HuH-7.5 (cell line): Measurements from ENCODE around the gene TMPRSS11D.

Experiments used
- DNase-seq: peaks from one replicate; pipeline ENCODE4 v3.0.0; 2011; ENCODE audit warnings: low spot score

The TMPRSS11D gene

DNA sequence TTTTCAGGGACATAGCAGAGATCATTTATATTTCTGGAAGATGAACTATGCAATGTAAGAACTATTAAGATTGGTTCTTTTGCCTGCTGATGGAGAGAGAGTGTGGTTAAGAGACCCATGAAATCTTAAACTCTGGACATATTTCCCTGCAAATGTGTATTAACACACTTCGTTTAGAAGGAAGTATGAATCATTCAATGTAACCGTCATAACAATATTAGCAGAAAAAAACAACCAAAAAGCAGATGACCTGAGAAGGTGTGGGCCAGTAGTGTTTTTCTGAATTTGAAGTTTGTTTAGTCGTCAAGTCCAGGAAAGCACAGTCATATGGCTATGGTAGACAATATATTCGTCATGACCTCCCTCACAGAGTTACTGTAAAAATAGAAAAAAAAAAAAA lies 2.5 kb upstream of the TMPRSS11D start:
- no peak for DNase-seq

DNA sequence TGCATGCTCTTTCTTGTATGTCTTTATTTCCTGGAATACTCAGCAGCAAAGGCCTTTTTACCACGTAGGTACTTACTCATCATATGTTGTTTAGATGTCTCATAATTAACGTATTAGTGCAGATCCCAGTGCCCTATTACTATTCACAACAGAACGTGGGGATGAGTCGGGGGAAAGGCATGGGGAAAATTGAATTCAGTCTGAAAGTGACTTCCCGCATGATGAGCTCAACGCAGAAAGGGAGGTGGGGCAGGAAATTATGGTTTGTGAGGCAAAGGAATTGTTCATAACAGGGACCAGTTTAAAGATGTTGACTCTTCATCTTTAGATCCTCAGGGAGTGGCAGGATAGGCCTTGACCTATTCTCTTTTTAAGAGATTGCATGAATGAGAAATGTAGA lies 2.0 kb upstream of the TMPRSS11D start:
- no peak for DNase-seq

DNA sequence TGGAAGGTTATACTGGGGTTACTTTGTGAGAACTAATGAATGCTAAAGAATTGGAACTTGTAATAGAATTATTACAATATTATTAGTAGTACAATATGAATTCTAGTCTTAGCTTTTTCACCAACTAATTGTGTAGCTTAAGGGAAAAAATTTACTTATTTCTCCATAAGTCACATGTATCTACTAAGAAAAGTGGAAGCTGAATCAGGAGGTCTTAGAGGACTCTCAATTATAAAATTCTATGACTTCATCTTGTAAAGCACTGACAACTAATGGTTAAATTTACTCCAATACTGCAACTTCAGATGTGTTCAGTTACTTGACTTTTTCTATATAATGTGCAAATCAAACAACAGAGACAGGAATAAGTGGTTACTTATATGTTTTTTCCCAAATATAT lies 899 bp upstream of the TMPRSS11D start:
- no peak for DNase-seq

DNA sequence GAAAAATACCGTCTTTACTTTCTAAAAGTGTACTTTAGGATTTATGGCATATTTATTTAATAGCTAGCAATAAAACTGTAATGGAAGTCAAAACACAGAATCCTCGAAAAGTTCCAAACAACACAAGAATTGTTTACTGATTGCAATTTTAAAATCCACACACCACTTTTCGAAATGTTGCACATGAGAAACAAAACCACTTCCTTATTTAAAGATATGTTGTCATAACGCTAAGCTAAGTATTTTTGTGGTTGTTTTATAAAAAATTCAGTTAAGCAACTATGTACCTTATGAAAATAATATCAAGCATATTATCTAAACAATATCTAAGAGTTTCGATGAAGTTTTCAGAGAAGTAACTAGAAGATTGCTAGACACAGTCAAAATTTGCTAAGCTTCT lies 344 bp downstream of the TMPRSS11D start:
- DNase-seq: no peak

DNA sequence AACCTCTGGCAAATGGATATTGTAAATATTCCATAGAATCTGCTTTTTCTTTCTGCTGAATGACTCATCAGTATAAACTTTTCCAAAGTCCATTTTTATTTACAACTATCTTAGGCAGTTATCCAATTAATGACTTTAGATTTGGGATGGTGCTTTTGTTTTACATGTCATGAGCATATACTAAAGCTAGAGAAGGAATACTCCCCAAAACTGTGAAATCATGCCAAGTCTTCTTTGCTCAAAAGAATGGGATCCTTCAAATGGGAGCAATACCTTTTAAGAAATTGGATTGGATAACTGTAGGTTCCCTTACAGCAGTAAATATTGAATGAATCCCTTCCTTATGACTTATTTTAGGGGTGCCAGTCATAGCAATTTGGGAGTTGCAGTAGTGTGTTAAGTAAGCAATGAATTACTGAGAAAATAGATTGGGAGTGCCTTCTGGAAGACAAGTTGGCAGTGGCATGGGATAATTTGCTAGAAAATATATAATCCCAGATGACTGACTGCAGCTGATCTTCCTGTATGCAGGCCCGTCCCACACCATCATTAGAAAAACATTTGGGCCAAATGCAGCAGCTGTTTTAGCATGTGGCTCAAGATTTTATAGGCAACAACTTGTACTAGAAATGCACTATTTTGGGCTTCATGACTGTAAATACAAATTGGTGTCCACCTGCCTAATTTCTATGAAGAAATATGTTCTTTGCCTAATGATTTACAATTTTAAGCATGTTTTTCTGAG lies 2.8 kb downstream of the TMPRSS11D start:
- no peak for DNase-seq

DNA sequence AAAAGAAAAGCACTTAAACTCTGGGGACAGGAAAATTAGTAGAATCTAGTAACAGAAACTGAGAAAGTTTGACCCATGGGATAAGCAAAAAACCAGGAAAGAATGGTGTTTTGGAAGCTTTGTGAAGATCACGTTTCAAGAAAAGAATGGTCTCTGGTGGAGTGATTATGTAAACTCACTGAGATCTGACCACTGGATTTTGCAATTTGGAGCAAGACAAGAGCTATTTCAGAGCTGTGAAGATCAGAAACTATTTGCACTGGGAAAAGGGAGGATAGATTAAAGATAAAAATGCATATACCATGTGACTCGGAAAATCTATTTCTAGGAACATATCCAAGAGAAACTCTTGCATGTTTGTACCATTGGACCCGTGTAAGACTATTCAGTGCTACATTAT lies 4.3 kb downstream of the TMPRSS11D start:
- no peak for DNase-seq

DNA sequence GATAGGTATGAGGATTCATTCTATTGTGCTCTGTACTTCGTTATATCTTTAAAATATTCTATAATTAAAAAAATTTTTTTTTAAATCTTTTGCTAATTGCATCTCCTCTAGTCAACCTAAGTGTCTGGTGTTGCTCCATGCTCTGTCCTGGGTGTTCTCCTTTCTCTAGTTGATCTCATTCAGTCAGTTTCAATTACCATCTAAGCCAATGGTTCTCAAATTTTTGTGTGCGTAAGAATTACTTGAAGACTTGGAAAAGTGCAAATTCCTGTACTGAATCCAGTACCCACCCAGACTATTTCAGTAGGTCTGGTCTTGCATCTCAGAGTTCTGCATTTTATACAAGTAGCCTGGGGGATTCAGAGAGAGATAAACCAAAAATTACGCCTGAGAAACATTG lies 6.7 kb downstream of the TMPRSS11D start:
- no peak for DNase-seq

DNA sequence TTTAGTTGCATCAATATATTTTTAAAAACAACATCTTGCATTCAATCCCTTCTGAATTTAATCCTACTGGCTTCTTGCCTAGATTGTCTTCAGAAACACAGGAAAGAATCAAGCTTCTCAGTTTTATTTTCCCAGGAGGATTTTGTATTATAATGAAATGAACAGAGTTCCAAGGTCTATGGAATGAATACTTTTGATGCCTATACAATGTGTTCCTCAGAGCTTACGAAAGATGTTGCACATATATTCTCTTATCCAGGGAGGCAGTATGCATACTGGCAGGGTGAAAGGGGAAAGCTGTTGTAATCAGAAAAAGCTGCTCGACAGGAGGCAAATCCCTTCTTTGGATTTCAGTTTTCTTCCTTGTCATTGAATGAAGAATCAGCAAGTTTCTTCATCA lies 8.8 kb downstream of the TMPRSS11D start:
- no peak for DNase-seq

DNA sequence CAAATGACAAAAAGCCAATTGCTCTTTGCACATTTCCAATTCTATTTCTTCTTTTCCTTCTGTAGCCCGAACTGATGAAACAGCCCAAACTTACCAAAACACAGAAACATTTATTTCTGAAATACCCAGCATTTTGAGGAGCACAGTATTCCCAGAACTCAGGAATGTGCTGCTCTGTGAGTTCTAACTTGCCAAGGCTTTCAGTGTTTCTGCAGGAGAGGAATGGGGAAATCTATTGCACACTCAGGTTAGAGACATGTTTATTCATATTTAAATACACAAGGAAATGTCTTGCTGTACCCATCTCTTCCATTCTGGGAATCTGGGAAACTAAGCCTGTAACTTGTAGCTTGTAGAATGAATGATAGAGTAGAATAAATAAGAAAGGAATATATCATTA lies 10.7 kb downstream of the TMPRSS11D start:
- DNase-seq: no peak

DNA sequence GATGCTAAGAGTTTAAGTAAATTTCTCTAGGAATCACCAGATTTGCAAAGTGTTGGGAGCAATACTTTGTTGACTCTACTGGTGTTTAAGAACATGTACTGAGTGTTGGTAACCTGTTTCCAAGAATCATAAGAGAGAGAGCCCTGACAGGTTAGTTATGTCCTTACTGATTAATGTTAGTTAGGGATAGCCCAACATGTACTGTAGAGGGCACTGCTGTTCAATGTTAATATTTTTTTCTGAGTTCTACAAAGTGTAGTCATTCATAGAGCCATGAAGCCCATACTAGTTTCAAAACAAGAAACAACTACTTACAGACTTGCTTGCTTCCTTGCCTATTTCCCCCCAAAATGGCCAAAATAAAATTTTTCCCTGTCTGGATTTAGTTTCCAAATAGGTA lies 11.9 kb downstream of the TMPRSS11D start:
- peak; percentile 8 for DNase-seq

DNA sequence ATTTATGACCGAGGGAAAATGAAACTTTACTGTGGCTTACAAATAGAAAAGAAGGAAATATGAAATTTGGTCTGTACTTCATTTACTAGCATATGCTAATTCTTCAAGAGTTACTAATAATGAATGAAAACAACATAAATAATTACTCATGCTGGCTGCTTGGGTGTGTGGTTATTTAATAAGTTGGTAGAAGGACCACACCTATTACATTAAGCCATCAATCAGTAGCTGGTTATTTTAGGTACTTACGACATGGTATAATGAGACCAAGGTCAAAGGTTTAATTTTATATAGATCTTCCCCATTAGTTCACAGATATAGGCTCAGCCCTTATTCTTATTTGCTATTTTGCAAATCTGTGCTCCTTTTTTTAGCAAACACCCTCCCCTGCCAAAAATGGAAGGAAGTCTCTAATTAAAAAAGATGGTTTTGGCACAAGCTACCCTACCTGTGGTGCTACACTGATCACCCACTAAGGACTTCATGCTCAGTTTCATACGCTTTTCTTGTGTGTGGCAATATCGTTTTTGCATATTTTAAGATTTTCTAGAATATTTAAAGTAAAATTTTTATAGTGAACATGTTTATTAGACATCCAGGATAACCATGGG lies 14.1 kb downstream of the TMPRSS11D start:
- no peak for DNase-seq

DNA sequence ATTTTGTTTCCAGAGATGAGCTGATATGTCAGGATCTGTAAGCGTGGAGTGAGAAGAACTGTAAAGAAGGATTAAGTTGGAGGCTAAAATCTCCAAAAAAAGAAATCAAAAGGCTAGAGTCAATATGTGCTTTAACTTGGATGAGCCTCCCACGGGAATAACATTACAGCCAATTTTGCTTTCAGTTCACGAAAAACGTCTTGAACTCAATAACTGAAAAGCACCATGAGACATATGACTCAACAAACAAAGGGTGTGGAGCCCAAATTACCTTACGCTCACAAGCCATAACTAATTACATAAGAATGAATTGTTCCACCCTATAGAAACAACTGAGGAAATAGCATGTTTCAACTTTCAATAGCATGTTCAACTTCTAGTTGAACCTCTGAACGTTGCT lies 22.3 kb downstream of the TMPRSS11D start:
- no peak for DNase-seq

DNA sequence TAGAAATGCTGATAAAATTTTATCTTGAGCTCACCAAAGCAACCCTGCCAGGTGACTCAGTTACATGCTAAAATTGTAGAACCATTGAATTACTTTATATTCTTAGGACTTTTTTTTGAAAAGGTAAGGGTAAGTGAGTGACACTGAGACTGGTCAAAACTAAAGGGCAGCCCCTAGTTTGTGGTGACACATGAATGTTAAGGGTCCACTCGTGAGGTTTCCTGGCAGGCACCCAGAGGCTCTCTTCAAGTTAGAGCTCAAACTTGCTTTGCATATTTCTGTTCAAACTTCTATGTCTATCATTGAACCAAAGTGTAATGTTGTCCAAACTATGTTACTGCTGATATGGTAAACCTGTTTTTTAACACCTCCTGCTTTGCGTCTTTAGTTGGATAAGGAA lies 30.5 kb downstream of the TMPRSS11D start:
- DNase-seq: no peak

DNA sequence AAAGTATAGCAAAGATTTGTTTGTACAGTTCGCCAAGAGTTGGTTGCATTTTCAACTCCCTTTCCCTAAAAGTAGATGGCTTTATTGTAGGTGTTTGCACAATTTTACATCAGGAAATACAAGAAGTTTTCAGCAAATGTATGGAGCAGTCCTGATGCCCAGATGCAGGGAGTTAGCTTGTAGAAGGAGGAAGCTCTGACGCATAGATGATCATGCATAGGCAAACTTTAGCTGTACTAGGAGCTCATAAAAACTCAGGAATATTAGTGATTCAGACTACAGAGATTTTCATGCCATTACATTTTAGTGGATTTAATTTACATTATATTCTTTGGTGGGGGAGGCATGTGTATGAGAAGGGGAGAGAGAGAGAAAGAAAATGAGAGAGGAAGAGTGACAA lies 62.9 kb downstream of the TMPRSS11D start:
- no peak for DNase-seq

DNA sequence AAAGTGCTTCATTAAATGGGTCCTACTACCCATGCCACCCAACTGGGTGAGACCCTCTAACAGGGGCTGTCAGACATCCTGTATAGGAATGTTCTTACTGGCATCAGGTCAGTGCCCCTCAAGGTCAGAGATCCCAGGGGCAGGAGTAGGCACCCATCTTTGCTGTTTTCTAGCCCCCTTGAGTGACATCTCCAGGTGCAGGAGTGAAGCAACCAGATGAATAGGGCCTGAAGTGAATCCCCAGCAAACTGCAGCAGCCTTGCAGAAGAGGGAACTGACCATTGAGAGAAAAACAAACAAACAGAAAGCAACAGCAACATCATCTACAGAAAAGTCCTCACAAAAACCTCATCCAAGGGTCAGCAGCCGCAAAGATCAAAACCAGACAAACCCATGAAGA lies 73.8 kb downstream of the TMPRSS11D start:
- no peak for DNase-seq

DNA sequence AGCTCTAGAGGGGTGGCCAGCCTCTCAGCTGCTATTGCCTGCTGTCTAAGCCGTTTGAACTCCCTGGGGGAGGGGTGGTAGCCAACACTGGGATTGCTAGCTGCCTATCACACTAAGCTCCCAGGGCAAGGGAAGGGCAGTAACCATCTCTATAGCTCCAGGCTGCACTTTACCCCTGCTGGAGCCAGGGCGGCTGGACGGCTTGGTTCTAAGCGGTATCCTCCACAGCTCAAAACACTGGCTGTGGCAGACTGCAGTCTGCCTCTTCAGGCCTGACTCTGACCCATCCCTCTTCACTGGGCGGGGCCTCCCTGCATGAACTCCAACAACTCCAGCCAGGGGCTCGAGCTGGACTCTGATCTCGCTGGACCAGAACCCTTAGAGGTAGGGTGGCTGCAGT lies 74.3 kb downstream of the TMPRSS11D start:
- DNase-seq: no peak

DNA sequence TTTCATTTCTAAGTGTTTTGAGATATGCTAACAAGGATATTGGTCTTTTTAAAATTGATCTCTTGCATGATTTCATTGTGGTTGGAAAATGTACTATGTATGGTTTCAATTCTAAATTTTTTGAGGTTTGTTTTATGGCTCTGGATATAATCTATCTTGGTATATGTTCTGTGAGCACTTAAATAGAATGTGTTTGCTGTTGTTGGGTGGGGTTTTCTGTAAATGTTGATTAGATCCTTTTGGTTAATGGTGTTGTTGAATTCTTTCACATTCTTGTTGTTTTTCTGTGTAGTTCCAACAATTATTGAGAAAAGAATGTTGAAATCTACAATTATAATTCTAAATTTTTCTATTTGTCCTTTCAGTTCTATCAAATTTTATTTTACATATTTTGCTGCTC lies 87.0 kb downstream of the TMPRSS11D start:
- no peak for DNase-seq

DNA sequence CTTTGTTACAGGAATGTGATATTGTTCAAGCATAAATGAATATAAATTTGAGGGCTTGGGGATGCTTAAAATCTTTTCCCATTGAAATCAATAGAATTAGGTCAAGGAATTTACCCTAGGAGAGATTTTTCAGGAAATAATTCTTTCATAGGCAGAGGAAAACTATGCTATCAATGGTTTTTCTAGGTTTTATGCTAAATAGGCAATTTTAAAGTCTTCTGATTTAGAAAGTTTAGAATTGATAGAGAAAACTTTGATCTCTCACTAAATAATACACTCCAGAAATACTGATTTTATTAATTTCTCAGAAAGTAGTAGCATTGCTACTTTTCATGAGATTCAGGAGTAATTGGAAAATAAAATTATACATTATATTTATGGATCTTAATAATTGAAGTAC lies 93.1 kb downstream of the TMPRSS11D start:
- DNase-seq: no peak

DNA sequence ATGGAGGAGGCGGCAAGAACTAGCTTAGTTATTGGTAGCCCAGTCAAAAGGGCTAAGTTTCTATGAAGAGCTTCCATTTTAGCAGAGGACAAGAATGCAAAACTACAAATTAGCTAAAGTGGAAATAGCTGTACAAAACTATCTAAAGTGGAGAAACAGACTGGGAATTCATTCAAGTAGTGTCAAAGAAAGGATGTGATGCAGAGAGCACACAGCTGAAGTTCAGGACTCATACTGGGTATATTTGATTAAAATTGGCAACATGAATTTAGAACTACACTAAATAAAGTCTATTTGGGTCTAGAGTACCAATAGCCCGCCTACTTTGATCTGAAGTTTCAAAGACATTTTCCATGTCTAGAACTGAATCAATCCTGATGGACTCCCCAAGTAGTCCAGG lies 96.5 kb downstream of the TMPRSS11D start:
- DNase-seq: no peak

DNA sequence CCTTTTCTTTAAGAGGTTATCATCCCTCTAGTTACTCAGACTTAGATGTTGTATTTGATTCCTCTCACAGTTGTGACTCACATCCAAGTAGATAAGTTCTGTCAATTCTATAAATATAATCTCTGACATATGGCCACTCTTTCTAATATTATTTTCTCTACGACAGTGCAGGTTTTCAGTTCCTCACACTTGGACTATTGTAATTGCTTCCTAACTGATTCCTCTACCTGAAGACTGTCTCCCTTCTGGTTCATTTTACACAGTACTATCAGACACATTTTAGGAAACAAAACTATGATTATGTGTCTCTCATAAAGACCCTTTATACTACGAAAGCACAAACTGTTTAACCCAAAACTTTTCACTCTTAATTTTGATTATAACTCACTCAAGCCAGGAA lies 98.3 kb downstream of the TMPRSS11D start:
- no peak for DNase-seq

DNA sequence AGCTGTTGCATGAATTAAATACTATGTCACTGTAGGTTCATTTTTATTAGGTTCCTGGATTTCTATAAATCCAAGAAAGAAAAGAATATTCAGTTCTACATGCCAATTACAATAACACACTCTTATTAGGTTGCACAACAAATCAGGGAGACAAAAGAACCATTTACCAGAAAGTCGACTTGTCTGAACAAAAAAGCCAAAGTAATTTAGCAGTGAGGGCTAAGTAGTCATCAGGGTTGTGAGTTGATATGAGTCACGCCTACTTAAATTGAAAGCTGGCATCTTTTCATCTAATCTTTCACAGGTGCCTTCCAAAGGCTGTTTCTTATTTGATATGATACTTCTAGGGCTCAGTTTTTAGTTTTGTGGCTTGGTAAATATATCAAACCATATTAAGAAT lies 104.2 kb downstream of the TMPRSS11D start:
- no peak for DNase-seq

DNA sequence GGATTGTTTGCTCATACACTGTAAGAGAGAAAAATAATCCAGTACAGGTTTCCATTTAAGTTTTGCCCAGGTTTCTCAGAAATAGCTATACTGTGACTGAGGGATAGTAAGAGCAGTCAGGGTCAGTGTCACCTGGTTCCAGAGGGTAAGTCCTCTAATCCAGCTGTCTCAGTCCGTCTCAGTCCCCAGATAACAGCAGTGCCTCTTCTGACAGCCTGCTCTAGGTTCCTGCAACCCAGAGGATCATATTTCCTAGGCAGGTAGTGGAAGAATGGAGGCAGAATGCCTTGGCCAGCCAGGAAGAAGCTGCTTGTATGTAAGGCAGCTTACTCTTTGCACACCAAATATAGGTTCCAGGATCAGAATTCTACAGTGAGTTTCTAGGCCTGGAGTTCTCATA lies 107.1 kb downstream of the TMPRSS11D start:
- no peak for DNase-seq
